HG02852 (cell line): ENCODE measurements around the gene SOX4.
A peak's percentile ranks its signal among the peaks of the same experiment; 100 is the strongest.
"Not testable (repeated sequence)": the region's sequence is repeated elsewhere in the genome, so short reads cannot be mapped to it uniquely, and the experiment has no call there.

Source experiments
- ATAC-seq: cut with Tn5 transposase; IDR thresholded peaks from one replicate; pipeline ENCODE4 v1.9.1; 2021; ENCODE audit warnings: mild to moderate bottlenecking, moderate library complexity; ENCODE audit not compliant: unreplicated experiment

Gene SOX4

GRCh38 chr6:21593412-21593926, at the start of gene SOX4:
Gene SOX4, plus strand, starts transcription at chr6:21593751. Its CDS starts 784 bp downstream, at chr6:21594535.
- ATAC-seq: peak; percentile 64

- not testable (repeated sequence) for ATAC-seq
Measured at GRCh38 chr6:21552286-21552685, 41.3 kb upstream of the SOX4 start.

GRCh38 chr6:21554286-21554685, 39.3 kb upstream of the SOX4 start:
- no peak for ATAC-seq

- ATAC-seq: no peak
Measured at GRCh38 chr6:21555197-21555596, 38.4 kb upstream of the SOX4 start.

GRCh38 chr6:21556511-21556910, 37.0 kb upstream of the SOX4 start:
- no peak for ATAC-seq

- no peak for ATAC-seq
Measured at GRCh38 chr6:21556968-21557721, 36.4 kb upstream of the SOX4 start.

GRCh38 chr6:21559238-21559637, 34.3 kb upstream of the SOX4 start:
- no peak for ATAC-seq

- ATAC-seq: no peak
Measured at GRCh38 chr6:21560249-21560648, 33.3 kb upstream of the SOX4 start.

- ATAC-seq: no peak
Measured at GRCh38 chr6:21565431-21565830, 28.1 kb upstream of the SOX4 start.

- no peak for ATAC-seq
Measured at GRCh38 chr6:21578523-21578922, 15.0 kb upstream of the SOX4 start.

GRCh38 chr6:21582651-21583050, 10.9 kb upstream of the SOX4 start:
- ATAC-seq: no peak

- ATAC-seq: no peak
Measured at GRCh38 chr6:21586300-21586699, 7.3 kb upstream of the SOX4 start.

GRCh38 chr6:21586740-21587178, 6.8 kb upstream of the SOX4 start:
- ATAC-seq: no peak

- ATAC-seq: peak; percentile 31
Measured at GRCh38 chr6:21587179-21587960, 6.2 kb upstream of the SOX4 start.

GRCh38 chr6:21587961-21588480, 5.5 kb upstream of the SOX4 start:
- ATAC-seq: peak; percentile 41

GRCh38 chr6:21588481-21589351, 4.8 kb upstream of the SOX4 start:
- peak; percentile 36 for ATAC-seq

- ATAC-seq: peak; percentile 28
Measured at GRCh38 chr6:21589352-21590345, 3.9 kb upstream of the SOX4 start.

GRCh38 chr6:21590346-21590745, 3.2 kb upstream of the SOX4 start:
- no peak for ATAC-seq

GRCh38 chr6:21591446-21591845, 2.1 kb upstream of the SOX4 start:
- ATAC-seq: no peak
